Heart right ventricle (tissue), 16 donors: Measurements from ENCODE around the gene NUAK1. TPM values are rescaled to one million over a fixed set of nuclear protein-coding genes. Genes with fewer than 3 reads are reported as not detected.

ENCODE experiments used
- ATAC-seq, 8 donors: fragments of 200-7000 bp; cut with Tn5 transposase; one replicate each; pipeline ENCODE4 v1.9.1; 2020; ENCODE audit warnings: mild to moderate bottlenecking in 8 of 8, moderate library complexity in 8 of 8, moderate number of reproducible peaks in 1 of 8
- DNase-seq, 2 donors: peaks; one replicate each; pipeline ENCODE4 v3.0.0-alpha.2; 2020
- H3K27ac ChIP-seq, 10 donors: fragments of 200-600 bp; sonication (generic) in 2 of 10; one replicate each; pipeline versions ENCODE4 v1.5.0 to v1.8.0; 2020 to 2022; ENCODE audit warnings: mild to moderate bottlenecking in 3 of 10
- H3K27me3 ChIP-seq, 7 donors: fragments of 200-600 bp; one replicate each; pipeline ENCODE4 v1.8.0; 2021 to 2022; ENCODE audit warnings: mild to moderate bottlenecking in 2 of 7
- H3K36me3 ChIP-seq, 9 donors: fragments of 200-600 bp; sonication (generic) in 1 of 9; one replicate each; pipeline versions ENCODE4 v1.5.0 to v1.8.0; 2020 to 2022; ENCODE audit warnings: mild to moderate bottlenecking in 2 of 9
- H3K4me1 ChIP-seq, 9 donors: fragments of 200-600 bp; sonication (generic) in 1 of 9; one replicate each; pipeline versions ENCODE4 v1.5.0 to v1.8.0; 2020 to 2022; ENCODE audit warnings: mild to moderate bottlenecking in 4 of 9
- H3K4me3 ChIP-seq, 10 donors: fragments of 200-600 bp; sonication (generic) in 2 of 10; one replicate each; pipeline versions ENCODE4 v1.5.0 to v1.8.0; 2020 to 2022; ENCODE audit warnings: mild to moderate bottlenecking in 7 of 10, moderate library complexity in 2 of 10
- H3K9me3 ChIP-seq, 11 donors: fragments of 200-600 bp in 10 of 11; sonication (generic) in 2 of 11; one replicate each; pipeline versions ENCODE4 v1.5.0 to v1.8.0; 2013 to 2022; ENCODE audit warnings: mild to moderate bottlenecking in 2 of 11, control low read depth in 1 of 11, moderate library complexity in 1 of 11
- WGBS, 2 donors: extraction: QIAGEN DNeasy Blood & Tissue Kit; methylation state at CpG; one replicate each; pipeline ENCODE4 v1.1.7; 2013; ENCODE audit warnings: inconsistent platforms in 1 of 2; 5-methylcytosine and 5-hydroxymethylcytosine counted together
- intact Hi-C, 10 donors: fragments of 100-400 bp; cut with DNase I; formaldehyde crosslinking; loops; one replicate each; pipeline versions ENCODE4 v1.11.1 to v1.14.2; 2022
- polyA plus RNA-seq, 2 donors: library from polyadenylated mRNA; stranded (reverse); fragments of 200-250 nt; gene quantifications; one replicate each; pipeline ENCODE4 v1.2.3, GENCODE V29; 2013
- total RNA-seq, 10 donors: library from RNA; stranded (reverse); fragmentation: NEBNext Ultra II Directional in 3 of 10; extraction: Animal tissue kit (Norgen Biotek cat#: 25700) in 3 of 10; gene quantifications; one replicate each; pipeline versions ENCODE4 v1.2.1 to v1.2.4, GENCODE V29; 2021 to 2023
- TF ChIP-seq, protein P1 (sequence below), 9 donors: fragments of 200-600 bp; sonication (generic) in 2 of 9; IDR thresholded peaks; one replicate each; pipeline versions ENCODE4 v1.5.0 to v1.8.0; 2021 to 2022; ENCODE audit warnings: antibody characterized with exemption in 9 of 9, mild to moderate bottlenecking in 5 of 9, moderate library complexity in 1 of 9
- donor health status: Arrhythmogenic right ventricular cardiomyopathy.
- donor health status: ischemic (EF 13 %, LVEDD 7.1; RV severe dilation, severe dysfunction).
- donor health status: healthy with polysubstance abuse.
- donor health status: DM: no; HTN: yes; CAD: no.
- donor health status: DM: no; HTN: no; CAD: no.
- donor health status: ischemic (EF 25% LVEDD 6.9; RV normal size, moderate dysfunction).
- donor health status: ischemic (EF 25% LVEDD 5.7; RV mildly dilated, moderate dysfunction).
- donor health status: healthy.
- donor health status: DM: yes; HTN: yes; CAD: no.
- donor health status: Ischemic cardiomyopathy.
- donor health status: ischemic (EF 35%, LVEDD 5.7; RV mildly dilated, moderate dysfunction).
- donor health status: nonischemic (EF 11% LVEDD 7.7; RV severe dilation, severe dysfunction).
- donor health status: DM: yes; HTN: yes; CAD: no.
- donor health status: PGD.
- donor health status: ischemic (EF 29% LVEDD 5.4; RV normal size, mild dysfunction).
- donor health status: nonischemic (EF 23%, LVEDD 6.1; RV moderate dilation, normal function).

Gene NUAK1
- total and polyA plus RNA-seq, 12 donors, result 9.8 to 59.0 (median 44.8) TPM

DNA sequence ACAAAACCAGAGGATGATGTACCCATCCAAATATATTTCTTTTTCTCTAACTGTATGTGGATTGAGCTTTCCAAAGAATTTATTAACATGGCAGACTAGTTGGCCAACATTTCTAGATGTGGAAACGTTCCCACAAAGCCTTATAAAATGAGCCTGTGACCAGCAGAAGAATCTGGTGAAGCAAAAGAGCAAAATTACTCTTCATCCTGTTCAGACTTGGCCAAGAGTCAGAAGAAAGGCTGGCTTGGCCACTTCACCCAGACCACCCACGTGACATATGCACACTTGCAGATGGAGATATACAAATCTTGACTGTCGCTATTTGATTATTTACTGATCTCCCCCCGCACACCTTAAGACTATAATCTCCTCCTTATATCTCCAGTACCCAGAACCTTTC lies 96.7 kb downstream of the NUAK1 start:
- ATAC-seq (no peak), DNase-seq (no peak)
- TF ChIP-seq, protein P1, sequence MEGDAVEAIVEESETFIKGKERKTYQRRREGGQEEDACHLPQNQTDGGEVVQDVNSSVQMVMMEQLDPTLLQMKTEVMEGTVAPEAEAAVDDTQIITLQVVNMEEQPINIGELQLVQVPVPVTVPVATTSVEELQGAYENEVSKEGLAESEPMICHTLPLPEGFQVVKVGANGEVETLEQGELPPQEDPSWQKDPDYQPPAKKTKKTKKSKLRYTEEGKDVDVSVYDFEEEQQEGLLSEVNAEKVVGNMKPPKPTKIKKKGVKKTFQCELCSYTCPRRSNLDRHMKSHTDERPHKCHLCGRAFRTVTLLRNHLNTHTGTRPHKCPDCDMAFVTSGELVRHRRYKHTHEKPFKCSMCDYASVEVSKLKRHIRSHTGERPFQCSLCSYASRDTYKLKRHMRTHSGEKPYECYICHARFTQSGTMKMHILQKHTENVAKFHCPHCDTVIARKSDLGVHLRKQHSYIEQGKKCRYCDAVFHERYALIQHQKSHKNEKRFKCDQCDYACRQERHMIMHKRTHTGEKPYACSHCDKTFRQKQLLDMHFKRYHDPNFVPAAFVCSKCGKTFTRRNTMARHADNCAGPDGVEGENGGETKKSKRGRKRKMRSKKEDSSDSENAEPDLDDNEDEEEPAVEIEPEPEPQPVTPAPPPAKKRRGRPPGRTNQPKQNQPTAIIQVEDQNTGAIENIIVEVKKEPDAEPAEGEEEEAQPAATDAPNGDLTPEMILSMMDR (IDR thresholded peaks at IDR 0.05), result no peak
- no peaks in the 10 kb centered on the region for H3K36me3 ChIP-seq
- no peak overlapping the region for H3K27ac ChIP-seq
- no peaks in the 10 kb centered on the region for H3K9me3 ChIP-seq
- H3K4me3 ChIP-seq, result no peak overlapping the region
- H3K27me3 ChIP-seq, result no peaks in the 10 kb centered on the region
- intact Hi-C loops, result no loop called here
- peaks cover 0 to 26% (median 4%) of the 10 kb centered on the region in 9 donors for H3K4me1 ChIP-seq
- 72 to 79% methylated on average over 4 of the region's 4 CpGs for WGBS, 2 donors

DNA sequence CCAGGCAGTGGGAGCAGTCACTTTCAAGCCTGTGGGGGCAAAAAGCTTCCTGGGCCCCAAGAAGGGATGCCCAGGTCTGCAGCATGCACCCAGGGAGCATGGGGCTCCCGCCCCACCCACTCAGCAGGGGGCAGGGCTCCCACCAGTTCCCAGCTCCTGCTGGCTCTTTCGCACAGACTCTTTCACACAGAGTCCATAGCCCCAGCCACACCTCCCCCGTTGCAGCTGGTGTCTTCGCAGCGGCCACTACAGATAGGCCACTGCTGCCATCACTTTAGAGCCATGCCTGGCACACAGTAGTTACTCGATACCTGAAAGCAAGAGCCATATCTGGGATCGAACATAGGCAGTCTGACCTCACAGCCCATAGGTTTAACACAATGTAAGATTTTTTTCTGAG lies 98.2 kb downstream of the NUAK1 start:
- no peaks in the 10 kb centered on the region for H3K27me3 ChIP-seq
- no peaks in the 10 kb centered on the region for H3K36me3 ChIP-seq
- H3K4me3 ChIP-seq, result no peak overlapping the region
- H3K9me3 ChIP-seq, result no peaks in the 10 kb centered on the region
- TF ChIP-seq, protein P1 (IDR thresholded peaks at IDR 0.05), result no peak
- no peak for DNase-seq
- peaks cover 0 to 11% (median 0%) of the 10 kb centered on the region in 9 donors for H3K4me1 ChIP-seq
- intact Hi-C loops, result no loop called here
- ATAC-seq, result no peak
- 94 to 98% methylated on average over 7 of the region's 7 CpGs for WGBS, 2 donors
- H3K27ac ChIP-seq, result no peak overlapping the region

DNA sequence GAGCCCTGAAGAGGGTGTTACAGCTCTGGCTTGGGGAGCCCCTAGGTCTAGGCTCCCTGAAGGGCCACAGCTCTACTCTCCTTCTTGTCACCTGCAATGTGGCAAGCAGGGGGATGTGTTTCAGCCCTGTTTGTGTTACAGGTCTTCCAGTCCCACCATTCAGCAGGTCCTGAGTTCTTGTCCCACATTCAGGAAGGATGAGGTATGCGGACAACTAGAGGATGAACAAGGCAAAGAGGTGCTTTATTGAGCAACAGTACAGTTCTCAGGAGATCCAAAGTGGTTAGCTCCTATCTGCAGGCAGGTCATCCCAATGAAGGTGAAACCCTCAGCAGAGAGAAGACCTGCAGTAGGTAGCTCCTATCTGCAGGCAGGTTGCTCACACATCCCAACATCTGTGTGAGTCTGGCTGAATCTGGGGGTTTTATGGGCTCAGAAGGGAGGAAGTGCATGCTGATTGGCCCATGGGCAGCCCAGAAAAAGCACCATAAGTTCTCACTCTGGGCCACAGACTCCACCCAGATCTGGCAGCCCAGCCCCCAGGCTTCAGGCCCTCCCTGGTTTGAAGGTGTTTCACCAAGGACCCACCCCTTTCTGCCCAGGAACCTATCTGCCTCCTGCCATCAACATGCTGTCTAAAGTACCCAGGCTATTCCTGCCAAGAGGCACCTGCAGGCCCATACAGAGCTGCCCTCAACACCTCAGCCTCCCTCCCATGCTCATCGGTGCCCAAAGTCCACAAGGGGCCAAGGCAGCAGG lies 98.9 kb downstream of the NUAK1 start:
- no peak overlapping the region for H3K27ac ChIP-seq
- TF ChIP-seq, protein P1 (IDR thresholded peaks at IDR 0.05), result no peak
- intact Hi-C loops, result no loop called here

DNA sequence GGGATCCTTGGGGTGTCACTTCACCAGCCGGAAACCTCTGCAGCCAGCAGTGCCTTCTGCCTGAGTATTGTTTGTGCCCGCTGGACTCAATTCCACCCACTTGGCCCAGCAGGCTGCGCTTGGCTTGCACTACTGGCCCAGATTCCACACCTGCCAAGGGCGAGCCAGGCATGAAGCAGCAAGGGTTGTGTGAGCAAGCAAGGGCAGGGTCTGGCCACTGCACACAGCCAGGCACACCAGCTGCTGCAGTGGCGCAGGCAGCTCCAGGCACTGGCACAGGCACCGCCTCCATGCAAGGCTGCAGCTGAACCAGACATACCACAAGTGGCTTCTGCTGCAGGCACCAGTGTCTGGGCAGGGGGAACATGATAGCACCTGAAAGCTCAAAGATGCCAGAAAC lies 99.5 kb downstream of the NUAK1 start:
- WGBS, 2 donors, result 79 to 87% methylated on average over 6 of the region's 6 CpGs
- TF ChIP-seq, protein P1 (IDR thresholded peaks at IDR 0.05), result no peak
- intact Hi-C loops, result no loop called here
- Histone ChIP-seq H3K4me3 (no peak overlapping the region), H3K9me3 (no peaks in the 10 kb centered on the region), H3K27ac (no peak overlapping the region), H3K27me3 (no peaks in the 10 kb centered on the region), H3K36me3 (no peaks in the 10 kb centered on the region), H3K4me1 (no peaks in the 10 kb centered on the region)
- ATAC-seq (peak in 3 of 8 donors; percentile 10 to 42 (median 41)), DNase-seq (peak in 1 of 2 donors; percentile 18)

More for the DNA sequence above, 98.9 kb downstream of the NUAK1 start:
- DNase-seq (no peak), ATAC-seq (peak in 1 of 8 donors; percentile 22)
- peaks cover 0 to 4% (median 0%) of the 10 kb centered on the region in 9 donors for H3K4me1 ChIP-seq
- H3K4me3 ChIP-seq, result no peak overlapping the region
- no peaks in the 10 kb centered on the region for H3K9me3 ChIP-seq
- no peaks in the 10 kb centered on the region for H3K36me3 ChIP-seq
- WGBS, 2 donors, result 93 to 96% methylated on average over 2 of the region's 2 CpGs
- H3K27me3 ChIP-seq, result no peaks in the 10 kb centered on the region
